HG03469 (cell line): ENCODE data around the gene UBQLN1.

Source experiments
- ATAC-seq: cut with Tn5 transposase; IDR thresholded peaks from one replicate; pipeline ENCODE4 v1.9.1; 2021; ENCODE audit warnings: mild to moderate bottlenecking, moderate library complexity, moderate number of reproducible peaks; ENCODE audit not compliant: unreplicated experiment

UBQLN1 gene

DNA sequence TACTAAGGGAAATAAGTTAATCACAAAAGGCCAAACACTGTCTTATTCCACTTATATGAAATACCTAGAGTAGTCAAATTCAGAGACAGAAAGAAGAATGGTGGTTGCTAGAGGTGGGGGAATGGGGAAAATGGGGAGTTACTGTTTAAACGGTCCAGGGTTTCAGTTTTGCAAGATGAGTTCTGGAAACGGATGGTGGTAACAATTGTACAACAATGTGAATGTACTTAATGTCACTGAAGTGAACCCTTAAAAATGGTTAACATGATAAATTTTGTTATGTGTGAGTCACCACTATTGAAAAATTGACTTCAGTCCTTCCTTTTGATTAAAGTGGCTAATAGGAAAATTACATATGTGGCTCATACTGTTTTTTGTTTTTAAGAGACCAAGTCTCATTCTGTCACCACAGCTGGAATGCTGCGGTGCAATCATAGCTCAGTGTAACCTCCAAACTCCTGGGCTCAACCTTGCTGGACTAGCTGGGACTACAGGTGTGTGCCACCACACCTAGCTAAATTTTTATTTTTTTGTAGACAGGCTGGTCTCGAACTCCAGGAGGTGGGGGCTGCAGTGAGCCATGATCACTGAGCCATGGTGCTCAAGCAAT, 8.7 kb downstream of the UBQLN1 start:
- ATAC-seq, result no peak

DNA sequence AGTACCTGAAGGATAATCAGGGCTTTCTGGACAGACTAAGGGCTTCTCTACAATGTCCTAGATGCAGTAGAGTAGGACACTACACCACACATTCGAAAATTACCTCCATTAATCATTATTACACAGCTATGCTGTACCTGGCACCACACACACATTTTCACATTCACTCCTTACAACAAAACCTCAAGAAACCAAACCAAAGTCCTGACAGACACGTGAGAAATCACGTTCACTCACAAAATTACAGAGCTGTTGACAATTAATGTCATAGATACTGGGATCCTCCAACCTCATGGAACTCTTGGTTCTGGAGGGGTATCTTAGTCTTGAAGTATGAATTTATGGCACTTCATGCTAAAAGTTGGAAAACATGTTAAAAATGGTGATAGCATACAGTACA, 16.3 kb downstream of the UBQLN1 start:
- ATAC-seq, result no peak

DNA sequence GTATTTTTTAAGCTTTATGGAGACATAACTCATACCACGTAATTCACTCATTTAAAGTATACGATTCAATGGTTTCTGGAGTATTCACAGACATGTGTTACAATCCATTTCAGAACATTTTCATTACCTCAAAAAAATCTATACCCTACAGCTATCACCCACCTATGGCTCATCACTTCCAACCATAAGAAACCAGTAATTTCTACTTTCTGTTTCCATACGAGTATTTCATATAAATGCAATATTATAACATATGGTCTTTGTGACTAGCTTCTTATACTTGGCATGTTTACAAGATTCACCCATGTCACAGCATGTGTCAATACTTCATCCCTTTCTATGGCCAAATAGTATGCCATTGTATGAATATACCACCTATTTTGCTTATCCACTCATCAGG, 18.8 kb downstream of the UBQLN1 start:
- no peak for ATAC-seq

DNA sequence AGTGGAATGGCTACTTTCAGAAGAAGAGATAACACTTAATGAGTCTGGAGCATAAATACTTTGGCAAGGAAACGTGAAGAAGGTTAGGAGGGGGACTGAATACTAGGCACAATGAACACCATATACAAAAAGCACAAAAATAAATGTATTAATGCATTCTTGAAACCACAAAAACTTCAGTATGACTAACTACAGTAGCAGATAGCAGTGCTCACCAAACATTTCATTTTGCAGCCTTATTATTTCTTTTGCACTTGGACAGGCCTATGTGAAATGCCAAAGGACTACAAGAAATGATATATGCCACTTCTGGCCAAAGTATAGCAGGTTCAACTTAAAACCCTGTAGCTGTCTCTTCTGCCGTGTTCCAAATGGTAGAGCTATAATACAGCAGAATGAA, 26.3 kb downstream of the UBQLN1 start:
- ATAC-seq, result peak; percentile 42

DNA sequence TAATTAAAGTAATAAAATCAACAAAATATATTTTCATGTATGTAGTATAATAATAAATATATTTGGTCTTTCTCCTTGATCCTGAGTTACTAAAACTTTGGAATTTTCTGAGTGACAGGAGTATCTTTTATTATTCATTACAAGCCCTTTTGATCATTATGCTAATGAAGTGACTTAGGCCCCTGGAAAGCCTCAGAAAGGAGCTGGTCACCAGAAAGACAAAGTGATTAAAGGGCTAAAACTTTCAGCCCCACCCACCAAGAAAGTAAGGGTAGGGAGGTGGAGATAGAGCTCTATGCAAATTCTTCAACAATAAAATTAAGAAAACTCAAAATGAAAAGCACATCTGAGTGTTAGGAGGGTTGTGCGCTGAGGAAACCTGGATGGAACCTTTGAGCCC, 27.5 kb downstream of the UBQLN1 start:
- no peak for ATAC-seq

DNA sequence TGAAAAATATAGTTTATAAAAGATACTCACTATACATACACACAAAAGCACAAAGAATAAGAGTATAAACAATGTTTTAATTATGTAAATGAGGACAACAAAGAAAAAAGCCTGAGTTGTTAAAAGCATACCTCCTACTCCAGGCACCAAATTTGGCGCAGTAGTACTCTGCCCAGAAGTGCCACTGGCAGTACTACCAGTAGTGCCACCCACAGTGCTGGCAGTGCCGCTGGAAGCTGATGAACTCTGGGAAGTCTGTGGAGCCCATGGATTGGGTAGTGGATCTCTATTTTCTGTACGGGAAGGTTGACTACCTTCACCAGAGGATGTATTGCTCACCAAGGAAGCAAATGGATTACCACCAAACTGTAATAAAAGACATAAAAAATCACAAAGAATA, 30.2 kb downstream of the UBQLN1 start:
- ATAC-seq, result no peak

DNA sequence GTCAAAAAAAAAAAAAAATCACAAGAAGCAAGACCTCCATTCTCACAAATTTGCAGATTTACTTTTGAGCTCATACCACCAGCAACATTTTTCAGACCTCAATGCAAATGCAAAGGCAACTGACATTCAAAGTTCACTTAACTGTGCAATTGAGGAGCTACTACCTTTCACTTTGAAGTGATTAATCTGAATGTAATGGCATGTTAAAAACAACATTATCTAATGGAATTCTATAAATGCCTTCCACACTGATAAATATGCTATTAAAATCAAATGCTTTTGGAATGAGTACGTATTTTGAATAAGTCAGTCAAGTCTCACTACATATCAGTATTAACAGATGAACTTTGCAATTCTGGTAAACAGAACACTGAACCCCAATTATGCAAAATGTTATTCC, 32.3 kb downstream of the UBQLN1 start:
- ATAC-seq, result no peak

DNA sequence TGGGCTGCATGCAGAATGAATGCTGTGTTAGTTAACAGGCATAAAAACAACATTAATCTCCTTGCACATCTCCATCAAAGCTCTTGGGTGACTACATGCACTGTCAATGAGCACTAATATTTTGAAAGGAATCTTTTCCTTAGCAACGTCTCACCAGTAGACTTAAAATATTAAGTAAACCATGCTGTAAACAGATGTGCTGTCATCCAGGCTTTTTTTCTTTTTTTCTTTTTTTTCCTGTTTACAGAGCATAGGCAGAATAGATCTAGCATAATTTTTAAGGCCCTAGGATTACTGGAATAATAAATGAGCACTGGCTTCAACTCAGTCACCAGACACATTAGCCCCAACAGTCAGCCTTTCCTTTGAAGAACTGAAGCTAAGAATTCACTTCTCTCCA, 36.3 kb downstream of the UBQLN1 start:
- ATAC-seq, result no peak

DNA sequence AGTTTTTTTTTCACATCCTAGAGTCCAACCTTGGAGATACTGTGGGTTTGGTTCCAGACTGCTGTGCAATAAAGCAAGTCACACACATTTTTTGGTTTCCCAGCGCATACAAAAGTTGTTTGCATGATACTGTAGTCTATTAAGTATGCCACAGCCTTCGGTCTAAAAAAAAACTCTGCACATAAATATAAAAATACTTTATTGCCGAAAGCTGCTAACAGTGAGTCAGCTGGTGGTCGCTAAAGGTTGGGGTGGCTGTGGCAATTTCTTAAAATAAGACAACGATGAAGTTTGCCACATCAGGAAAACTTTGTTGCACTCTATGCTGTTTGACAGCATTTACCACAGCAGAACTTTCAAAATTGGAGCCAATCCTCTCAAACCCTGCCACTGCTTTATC, 37.4 kb downstream of the UBQLN1 start:
- no peak for ATAC-seq

DNA sequence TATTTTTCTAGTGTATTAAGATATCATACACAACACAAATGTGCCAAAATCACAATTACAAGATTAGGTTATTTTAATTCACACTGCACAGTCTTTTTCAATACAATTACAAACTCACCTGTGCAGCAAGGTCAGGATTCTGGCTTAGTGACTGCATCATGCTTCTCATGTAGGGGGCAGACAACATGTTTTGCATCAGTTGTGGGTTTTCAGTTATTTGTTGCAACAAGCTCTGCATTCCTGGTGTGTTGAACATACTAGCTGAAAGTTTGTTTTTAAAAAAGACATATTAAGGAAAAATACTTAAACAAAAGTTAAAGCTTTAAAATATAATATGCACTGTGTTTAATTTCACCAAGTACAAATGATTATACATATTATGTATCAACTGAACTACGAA, 38.7 kb downstream of the UBQLN1 start:
- no peak for ATAC-seq

DNA sequence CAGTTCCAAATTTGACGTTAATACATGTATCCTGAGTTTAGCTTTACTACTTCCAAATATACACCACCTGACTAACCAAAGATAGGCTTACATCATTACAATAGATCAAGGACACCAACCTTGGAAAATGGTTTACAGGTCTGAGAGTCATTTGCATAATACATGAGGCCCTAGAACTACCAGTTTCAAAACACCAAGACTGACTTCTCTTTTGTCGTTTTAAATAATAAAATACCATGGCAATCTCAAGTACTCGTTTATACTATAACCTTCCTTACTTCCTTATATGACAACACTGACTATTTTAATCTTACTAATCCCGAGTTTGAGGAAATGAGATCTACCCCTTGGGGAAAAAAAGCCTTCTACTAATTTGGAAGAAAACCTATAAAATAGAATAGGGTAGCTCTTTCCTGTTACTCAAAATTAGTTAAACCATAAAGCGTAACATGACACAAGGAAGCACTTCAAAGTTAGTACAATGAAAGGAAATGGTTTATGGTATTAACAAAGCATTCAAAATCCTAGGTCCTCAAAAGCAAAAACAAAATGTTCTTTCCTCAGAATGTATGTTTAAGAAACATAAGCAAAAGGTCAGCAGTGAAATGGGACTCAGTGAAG, 42.1 kb downstream of the UBQLN1 start:
- peak; percentile 68 for ATAC-seq

DNA sequence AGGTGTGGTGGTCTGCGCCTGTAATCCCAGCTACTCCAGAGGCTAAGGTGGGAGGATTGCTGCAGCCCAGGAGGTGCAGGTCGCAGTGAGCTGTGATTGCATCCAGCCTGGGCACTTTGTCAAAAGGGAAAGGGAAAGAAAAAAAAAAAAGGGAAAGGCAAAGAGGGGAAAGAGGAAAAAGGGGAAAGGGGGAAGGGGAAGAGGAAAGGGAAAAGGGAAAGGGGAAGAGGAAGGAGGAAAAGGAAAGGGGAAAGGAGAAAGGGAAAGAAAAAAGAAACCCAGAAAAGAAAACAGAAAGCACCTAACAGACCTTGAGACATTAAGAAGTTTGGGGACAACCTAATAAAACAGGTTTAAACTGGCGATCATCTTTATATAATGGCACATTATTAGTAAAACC, 44.8 kb downstream of the UBQLN1 start:
- no peak for ATAC-seq

DNA sequence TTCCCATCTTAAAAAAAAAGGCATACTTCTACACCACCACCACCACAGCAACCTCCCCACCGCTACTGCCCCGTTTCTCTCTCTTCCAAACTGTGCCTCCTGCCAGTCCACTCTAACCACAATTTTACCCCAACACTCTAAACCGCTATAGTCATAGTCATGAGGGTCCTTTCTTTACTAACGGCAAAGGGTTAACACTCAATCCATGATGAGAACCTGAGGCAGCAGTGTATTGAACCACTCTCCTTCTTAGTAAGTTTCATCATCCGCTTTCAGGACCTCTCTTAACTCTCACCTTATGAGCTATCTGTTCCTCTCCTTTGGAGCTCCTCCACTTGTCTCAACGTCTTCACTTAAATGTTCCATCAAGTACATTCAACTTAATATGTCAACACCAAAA, 50.8 kb downstream of the UBQLN1 start:
- ATAC-seq, result peak; percentile 34

DNA sequence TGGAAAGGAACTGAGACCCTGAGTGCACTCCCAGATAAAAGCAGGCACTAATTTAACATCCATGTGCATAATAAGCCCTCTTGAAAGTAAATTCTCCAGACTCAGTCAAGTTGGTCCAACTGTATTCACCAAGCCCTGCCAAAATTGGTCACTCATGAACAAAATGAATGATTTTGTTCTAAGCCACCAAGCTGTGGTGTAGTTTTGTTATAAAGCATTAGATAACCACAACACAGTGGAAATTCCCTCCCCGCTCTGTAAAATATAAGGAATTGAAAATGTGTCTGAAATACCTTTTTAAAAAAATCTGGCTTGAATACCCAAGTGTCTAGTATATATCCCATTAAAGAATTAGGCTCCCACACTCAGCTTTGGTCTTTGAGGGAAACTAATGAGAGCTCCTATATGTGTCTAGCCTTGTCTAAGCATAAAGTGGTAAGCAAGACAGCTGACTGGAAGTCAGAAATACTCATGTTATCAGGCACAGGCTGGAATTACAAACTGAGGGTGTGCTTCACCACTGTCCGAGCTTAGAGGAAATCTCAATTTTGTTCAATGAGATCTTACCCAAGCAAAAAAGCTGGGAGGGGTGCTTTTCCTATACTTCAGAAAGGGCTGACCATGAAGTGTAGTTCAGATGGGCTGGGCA, 51.6 kb downstream of the UBQLN1 start:
- ATAC-seq, result peak; percentile 32

DNA sequence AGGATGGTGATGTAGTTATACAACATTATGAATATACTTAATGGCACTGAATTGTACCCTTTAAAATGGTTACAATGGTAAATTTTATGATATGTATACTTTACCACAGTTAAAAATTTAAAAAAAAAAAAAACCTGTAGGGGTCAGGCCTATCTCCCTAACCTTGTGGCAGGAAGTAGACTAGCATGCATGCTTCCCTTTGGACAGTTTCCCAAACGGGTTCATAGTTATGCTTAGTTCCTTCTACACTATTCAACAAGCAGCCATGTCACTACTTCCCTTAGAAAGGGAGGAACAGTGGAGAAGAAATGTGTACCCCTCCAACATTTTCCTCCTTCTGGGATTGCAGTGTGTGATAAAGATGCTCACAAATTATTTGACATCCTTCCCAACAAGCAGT, 52.3 kb downstream of the UBQLN1 start:
- no peak for ATAC-seq

DNA sequence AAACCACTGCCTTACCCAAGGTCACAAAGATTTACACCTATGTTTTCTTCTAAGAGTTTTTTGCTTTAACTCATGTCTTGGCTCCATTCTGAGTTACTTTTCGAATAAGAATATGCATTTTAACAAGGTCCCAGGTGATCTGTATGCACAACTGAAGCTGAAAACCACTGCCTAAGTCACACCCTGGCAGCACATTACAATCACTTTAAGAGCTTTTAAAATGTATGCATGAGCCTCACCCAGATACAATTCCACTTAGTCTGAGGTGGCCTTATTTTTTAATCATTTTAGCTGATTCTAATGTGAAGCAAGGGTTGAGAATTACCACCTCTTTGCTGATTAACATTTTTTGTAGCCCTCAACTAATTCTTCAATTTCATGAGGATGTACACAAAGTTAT, 55.3 kb downstream of the UBQLN1 start:
- ATAC-seq, result no peak

DNA sequence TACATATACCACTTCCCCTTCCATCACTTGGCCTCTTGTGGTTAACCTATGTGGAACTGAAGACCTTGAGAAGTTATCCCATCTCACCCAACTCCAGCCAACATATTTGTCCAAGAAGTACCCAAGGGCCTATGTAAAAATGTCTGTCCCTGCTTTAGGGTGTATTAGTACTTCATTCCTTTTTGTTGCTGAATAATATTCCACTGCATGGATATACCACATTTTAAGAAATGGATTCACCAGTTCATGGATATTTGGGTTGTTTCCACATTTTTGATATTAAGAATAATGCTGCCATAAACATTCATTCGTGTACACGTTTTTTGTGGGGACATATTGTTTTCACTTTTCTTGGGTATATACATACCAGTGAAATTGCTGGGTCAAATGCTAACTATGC, 56.2 kb downstream of the UBQLN1 start:
- ATAC-seq, result no peak

DNA sequence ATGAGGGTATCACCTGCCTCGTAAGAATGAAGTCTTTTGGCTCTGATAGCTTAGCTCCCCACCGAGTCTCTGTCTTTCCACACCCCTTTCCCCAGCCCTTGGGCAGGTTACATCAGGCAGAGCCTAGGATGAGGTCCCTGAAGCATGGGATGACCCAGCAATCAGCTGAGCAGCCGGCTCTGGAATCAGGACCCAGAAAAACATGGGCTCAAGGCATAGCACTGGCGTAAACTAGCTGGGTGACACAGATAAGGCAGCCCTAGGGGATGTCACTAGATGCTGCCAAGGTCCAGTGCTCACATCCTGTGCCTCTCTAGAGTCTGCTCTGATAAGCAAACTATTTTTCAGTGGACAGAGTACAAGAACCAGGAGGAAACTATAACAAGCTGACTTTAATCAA, 58.2 kb downstream of the UBQLN1 start:
- ATAC-seq, result no peak

DNA sequence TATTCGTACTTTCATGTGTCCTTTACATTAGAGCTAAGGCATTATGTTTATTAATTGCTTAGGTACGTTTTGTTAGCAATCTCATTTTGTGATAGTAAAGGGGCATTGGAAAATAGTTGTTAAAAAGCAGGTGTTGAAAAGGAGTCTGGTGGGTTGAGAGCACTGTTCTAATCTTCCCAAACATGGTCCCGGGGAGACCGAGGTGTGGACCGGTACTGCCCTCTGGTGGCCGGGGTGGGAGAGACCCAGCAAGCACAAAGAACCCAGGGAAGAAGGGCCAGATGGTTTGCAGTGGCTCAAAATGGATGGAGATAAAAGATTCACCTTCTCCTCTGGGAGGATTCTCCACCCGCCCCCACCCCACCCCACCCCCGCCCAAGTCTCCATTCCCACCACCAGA, 58.7 kb downstream of the UBQLN1 start:
- no peak for ATAC-seq

DNA sequence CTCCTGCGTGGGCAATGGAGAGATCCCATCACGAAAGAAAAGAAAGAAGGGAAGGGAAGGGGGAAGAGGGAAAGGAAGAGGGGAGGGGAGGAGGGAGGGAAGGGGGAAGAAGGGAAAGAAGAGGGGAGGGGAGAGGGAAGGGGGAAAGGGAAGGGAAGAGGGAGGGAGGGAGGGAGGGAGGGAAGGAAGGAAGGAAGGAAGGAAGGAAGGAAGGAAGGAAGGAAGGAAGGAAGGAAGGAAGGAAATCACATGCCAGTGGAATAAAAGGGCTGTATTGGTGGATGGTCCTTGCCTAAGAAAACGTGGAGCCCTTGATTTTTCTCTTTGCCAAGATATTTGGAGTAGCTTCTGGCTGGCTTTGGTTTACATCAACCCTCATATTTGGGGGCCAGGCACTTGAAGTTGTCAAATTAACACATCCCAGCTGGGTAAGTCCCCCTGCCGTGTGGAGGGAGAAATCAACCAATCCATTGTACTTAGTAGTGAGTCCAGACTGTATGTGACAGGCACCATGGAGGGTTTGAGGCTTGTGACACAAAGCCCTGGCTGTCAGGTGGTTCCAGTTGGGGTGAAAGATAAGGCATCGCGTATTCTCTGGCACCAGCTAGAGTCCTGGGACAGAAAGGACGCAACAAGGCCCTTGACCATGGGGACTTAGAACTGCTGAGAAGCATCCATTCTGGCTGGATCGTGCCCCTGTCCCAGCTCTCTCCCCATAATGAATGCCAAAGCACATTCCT, 61.1 kb downstream of the UBQLN1 start:
- no peak for ATAC-seq

DNA sequence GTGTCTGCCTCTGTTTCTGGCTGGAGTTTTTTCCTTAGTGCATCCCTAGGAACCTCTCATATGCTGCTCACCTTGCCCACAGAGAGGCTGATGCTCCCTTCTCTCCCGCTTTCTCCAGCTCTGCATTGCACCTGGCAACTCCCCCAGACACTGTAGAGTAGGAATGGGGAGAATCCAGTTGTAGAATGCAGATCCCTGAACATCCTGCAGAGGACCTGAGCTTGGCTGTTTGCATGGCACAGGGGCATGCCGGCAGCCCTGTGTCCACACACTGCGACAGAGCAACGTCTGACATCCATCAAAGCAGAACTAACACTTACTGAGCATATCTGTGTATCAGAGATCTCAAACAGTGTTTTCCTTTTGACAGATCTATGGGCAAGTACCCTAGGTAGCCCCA, 65.0 kb downstream of the UBQLN1 start:
- no peak for ATAC-seq

DNA sequence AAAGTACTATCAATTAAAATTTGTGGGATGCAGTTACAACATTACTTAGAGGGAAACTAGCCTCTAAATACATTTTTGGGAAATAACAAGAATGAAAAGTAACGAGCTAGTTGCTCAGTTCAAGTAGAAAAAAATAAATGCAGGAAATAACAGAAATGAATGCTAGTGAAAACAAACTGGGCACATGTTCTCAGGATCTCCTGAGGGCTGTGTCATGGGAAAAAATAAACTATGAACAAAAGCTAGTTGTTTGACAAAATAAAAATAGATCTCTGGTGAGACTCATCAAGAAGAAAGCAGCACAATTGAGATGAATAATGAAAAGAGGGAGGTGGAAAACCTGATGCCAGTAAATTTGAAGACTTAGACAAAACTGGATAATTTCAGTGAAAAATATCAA, 68.5 kb downstream of the UBQLN1 start:
- ATAC-seq, result no peak
